Measurements from ENCODE around the gene ZNF750.

ZNF750 gene

GRCh38 chr17:82839617-82840292 is at the start of gene ZNF750:
ZNF750 (minus strand) TSS chr17:82840022; CDS start chr17:82832454, 7,568 bp downstream.
- DNase-seq (ENCODE audit: low read depth) = no peak
- no peak for TF ChIP-seq CTCF (IDR thresholded peaks at IDR 0.05; ENCODE audit: low read depth, low read length, missing control alignments)
- in situ Hi-C loops (cut with HindIII; ENCODE audit: low sequenced_read_pairs) = no loop called here
- no peak within 1 kb of the TSS for H3K4me3 ChIP-seq (ENCODE audit: low read depth, low read length)

GRCh38 chr17:82888583-82889495 is 49.0 kb upstream of the ZNF750 start:
- no peak for DNase-seq (ENCODE audit: low read depth)
- in situ Hi-C loops (cut with HindIII; ENCODE audit: low sequenced_read_pairs) = loop anchor here (5.0 kb wide), 1 partner anchor 42 kb away; no protein-coding TSS in a partner anchor
- no peak for TF ChIP-seq CTCF (IDR thresholded peaks at IDR 0.05; ENCODE audit: low read depth, low read length, missing control alignments)
- no peak overlapping the region for H3K4me3 ChIP-seq (ENCODE audit: low read depth, low read length)

GRCh38 chr17:82887255-82888164 is 47.7 kb upstream of the ZNF750 start:
- in situ Hi-C loops (cut with HindIII; ENCODE audit: low sequenced_read_pairs) = loop anchor here (5.0 kb wide), 1 partner anchor 40 kb away; no protein-coding TSS in a partner anchor
- peak; percentile 3 for DNase-seq (ENCODE audit: low read depth)
- no peak for TF ChIP-seq CTCF (IDR thresholded peaks at IDR 0.05; ENCODE audit: low read depth, low read length, missing control alignments)
- no peak overlapping the region for H3K4me3 ChIP-seq (ENCODE audit: low read depth, low read length)

GRCh38 chr17:82884970-82885353 is 45.1 kb upstream of the ZNF750 start:
- in situ Hi-C loops (cut with HindIII; ENCODE audit: low sequenced_read_pairs) = loop anchor here (5.0 kb wide), 1 partner anchor 38 kb away; no protein-coding TSS in a partner anchor
- no peak for TF ChIP-seq CTCF (IDR thresholded peaks at IDR 0.05; ENCODE audit: low read depth, low read length, missing control alignments)
- DNase-seq (ENCODE audit: low read depth) = no peak
- H3K4me3 ChIP-seq (ENCODE audit: low read depth, low read length) = no peak overlapping the region

- in situ Hi-C loops (cut with HindIII; ENCODE audit: low sequenced_read_pairs) = no loop called here
- DNase-seq (ENCODE audit: low read depth) = no peak
- no peak overlapping the region for H3K4me3 ChIP-seq (ENCODE audit: low read depth, low read length)
- TF ChIP-seq CTCF (IDR thresholded peaks at IDR 0.05; ENCODE audit: low read depth, low read length, missing control alignments) = no peak
Measured at GRCh38 chr17:82884341-82884969, 44.6 kb upstream of the ZNF750 start.

Data from astrocyte of the cerebellum (primary cell).